Measurements from ENCODE around the gene AGK. TPM values are rescaled to one million over a fixed set of nuclear protein-coding genes. Genes with fewer than 3 reads are reported as not detected.

AGK gene
- total RNA-seq, 4 donors from 2014 or later, result 21.0 to 30.8 (median 25.5) TPM

DNA sequence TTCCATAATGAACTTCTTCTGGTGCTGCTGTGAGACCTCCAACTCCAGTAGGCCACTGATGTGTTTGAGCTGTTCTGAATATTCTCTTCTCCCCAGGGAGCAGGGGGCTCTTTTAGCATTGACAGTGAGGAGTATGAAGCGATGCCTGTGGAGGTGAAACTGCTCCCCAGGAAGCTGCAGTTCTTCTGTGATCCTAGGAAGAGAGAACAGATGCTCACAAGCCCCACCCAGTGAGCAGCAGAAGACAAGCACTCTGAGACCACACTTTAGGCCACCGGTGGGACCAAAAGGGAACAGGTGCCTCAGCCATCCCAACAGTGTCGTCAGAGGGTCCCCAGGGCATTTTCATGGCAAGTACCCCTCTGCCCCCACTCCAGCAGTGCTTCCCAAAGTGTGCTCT, 101.5 kb downstream of the AGK start:
- 54% methylated on average over 2 of the region's 3 CpGs; no CpG with 5 or more reads in 1 of the 2 donors for WGBS, 2 donors (ENCODE audit: low coverage in 1 of 2)
- Histone ChIP-seq H3K9me3 (no peaks in the 10 kb centered on the region), H3K4me1 (peaks cover 0 to 20% (median 3%) of the 10 kb centered on the region in 3 donors), H3K36me3 (peaks cover 0 to 50% of the 10 kb centered on the region in 2 donors), H3K27me3 (no peaks in the 10 kb centered on the region), H3K27ac (no peak overlapping the region), H3K4me3 (no peak overlapping the region)
- no peak for ATAC-seq
- no peak for TF ChIP-seq CTCF (IDR thresholded peaks at IDR 0.05)
- TF ChIP-seq EP300 (IDR thresholded peaks at IDR 0.05), result no peak
- TF ChIP-seq POLR2AphosphoS5 (IDR thresholded peaks at IDR 0.05), result no peak
- no peak for TF ChIP-seq POLR2A (IDR thresholded peaks at IDR 0.05)

DNA sequence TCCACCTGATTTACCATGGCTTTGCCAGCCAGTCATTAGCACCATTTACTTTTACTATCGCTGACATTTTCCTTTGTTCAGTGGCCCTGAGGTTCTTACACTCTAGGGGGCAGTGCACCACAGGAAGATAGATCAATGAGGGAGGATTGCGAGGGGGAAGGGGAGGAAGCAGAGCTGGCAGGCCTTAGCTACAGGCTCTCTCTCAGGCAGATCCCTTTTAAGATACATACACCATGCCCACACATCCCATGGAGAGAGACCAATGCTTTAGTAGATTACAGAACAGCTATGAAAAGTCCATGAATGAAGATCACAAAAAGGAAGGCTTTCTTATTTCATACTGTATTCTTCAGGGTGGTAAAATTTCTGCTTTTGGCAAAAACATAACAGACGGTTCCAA, 103.3 kb downstream of the AGK start:
- Histone ChIP-seq H3K4me1 (peaks cover 0 to 7% (median 3%) of the 10 kb centered on the region in 3 donors), H3K27me3 (no peaks in the 10 kb centered on the region), H3K36me3 (peaks cover 0 to 68% of the 10 kb centered on the region in 2 donors), H3K27ac (peak overlapping the region in 1 of 4 donors; percentile 25), H3K4me3 (no peak overlapping the region), H3K9me3 (no peaks in the 10 kb centered on the region)
- 41 to 51% methylated on average over 2 to 3 of the region's 3 CpGs for WGBS, 2 donors (ENCODE audit: low coverage in 1 of 2)
- peak; percentile 52 for ATAC-seq
- TF ChIP-seq CTCF (IDR thresholded peaks at IDR 0.05), result peak; percentile 16 to 65 (median 46)
- TF ChIP-seq POLR2A (IDR thresholded peaks at IDR 0.05), result no peak

DNA sequence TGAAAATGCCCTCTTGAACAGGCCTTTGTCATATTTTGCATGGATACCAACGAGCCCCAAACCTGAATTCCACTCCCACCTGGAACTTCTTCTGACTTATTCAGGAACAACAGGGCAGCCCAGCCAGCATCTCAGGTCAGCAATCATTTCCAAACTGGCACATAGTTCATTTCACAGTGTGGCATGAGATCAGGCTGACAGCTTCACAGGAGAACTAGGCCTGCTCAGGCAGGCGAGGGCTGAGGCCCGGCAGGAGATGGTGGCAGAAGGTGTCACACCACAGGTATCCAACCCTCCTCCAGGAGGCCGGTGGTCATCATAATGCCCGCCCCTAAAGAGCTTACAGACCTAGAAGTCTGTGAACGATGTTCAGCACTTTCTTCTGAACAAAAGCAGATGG, 108.3 kb downstream of the AGK start:
- Histone ChIP-seq H3K4me3 (no peak overlapping the region), H3K36me3 (peaks cover 0 to 95% of the 10 kb centered on the region in 2 donors), H3K27me3 (no peaks in the 10 kb centered on the region), H3K4me1 (no peaks in the 10 kb centered on the region), H3K27ac (no peak overlapping the region), H3K9me3 (no peaks in the 10 kb centered on the region)
- WGBS, 2 donors (ENCODE audit: low coverage in 1 of 2), result 60 to 88% methylated on average over 1 to 6 of the region's 6 CpGs
- TF ChIP-seq EP300 (IDR thresholded peaks at IDR 0.05) (no peak), POLR2A (IDR thresholded peaks at IDR 0.05) (no peak), POLR2AphosphoS5 (IDR thresholded peaks at IDR 0.05) (no peak), CTCF (IDR thresholded peaks at IDR 0.05) (no peak)
- no peak for ATAC-seq

GRCh38 chr7:141660259-141660658, 109.0 kb downstream of the AGK start:
- 67 to 69% methylated on average over 3 of the region's 4 CpGs for WGBS, 2 donors (ENCODE audit: low coverage in 1 of 2)
- peak overlapping the region in 1 of 4 donors; percentile 33 for H3K27ac ChIP-seq
- no peak for TF ChIP-seq POLR2A (IDR thresholded peaks at IDR 0.05)
- TF ChIP-seq CTCF (IDR thresholded peaks at IDR 0.05), result no peak
- no peak for TF ChIP-seq POLR2AphosphoS5 (IDR thresholded peaks at IDR 0.05)
- TF ChIP-seq EP300 (IDR thresholded peaks at IDR 0.05), result no peak
- H3K9me3 ChIP-seq, result no peaks in the 10 kb centered on the region
- no peak overlapping the region for H3K4me3 ChIP-seq
- H3K36me3 ChIP-seq, result peaks cover 0 to 99% of the 10 kb centered on the region in 2 donors
- H3K4me1 ChIP-seq, result no peaks in the 10 kb centered on the region
- ATAC-seq, result no peak
- no peaks in the 10 kb centered on the region for H3K27me3 ChIP-seq

DNA sequence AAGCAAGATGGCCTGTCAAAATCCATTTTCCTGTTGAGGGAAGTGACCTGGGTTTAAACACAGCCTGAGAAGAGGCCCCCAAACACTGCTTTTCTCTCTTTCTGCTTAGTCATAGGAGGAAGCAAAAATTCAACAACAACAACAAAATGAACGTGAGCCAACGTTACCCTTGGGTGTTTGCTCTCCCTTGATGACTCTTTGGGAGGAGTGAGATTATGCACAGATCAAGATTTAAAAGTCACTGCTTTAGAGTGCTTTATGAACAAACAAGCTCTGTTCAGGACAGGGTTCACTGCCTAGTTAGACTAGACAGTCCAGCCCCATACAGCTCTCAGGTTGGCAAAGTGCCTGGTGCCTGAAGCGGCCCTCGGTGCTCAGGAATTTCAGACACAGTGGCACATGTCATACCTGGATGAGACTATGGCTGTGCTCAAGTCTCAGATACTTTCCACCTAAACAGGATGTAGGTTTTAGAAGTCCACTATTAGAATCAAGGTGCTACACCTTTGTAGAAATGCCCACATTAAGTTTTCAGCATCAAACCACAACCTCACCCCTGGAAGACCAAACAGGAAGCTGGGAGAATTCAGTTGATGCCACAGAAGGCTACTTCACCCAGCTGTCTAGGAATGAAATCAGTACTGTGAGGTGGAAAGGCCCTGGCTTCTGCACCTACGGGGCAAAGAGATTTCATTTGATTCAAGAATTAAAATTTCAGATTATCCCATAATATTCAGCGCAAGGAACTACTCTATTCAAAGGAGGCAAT, 112.1 kb downstream of the AGK start:
- H3K27me3 ChIP-seq, result no peaks in the 10 kb centered on the region
- H3K4me1 ChIP-seq, result no peaks in the 10 kb centered on the region
- H3K27ac ChIP-seq, result no peak overlapping the region
- no peak for TF ChIP-seq CTCF (IDR thresholded peaks at IDR 0.05)
- no peak for TF ChIP-seq EP300 (IDR thresholded peaks at IDR 0.05)
- no peak for TF ChIP-seq POLR2A (IDR thresholded peaks at IDR 0.05)
- no peak for TF ChIP-seq POLR2AphosphoS5 (IDR thresholded peaks at IDR 0.05)
- ATAC-seq, result no peak
- no peak overlapping the region for H3K4me3 ChIP-seq
- H3K9me3 ChIP-seq, result no peaks in the 10 kb centered on the region
- 60 to 67% methylated on average over 5 to 6 of the region's 6 CpGs for WGBS, 2 donors (ENCODE audit: low coverage in 1 of 2)
- peaks cover 0 to 93% of the 10 kb centered on the region in 2 donors for H3K36me3 ChIP-seq
